ENCODE results near the gene METTL2A.
"Not testable (repeated sequence)": the region's sequence is repeated elsewhere in the genome, so short reads cannot be mapped to it uniquely, and the experiment has no call there.

The METTL2A gene

GRCh38 chr17:62473030-62473982, 49.6 kb downstream of the METTL2A start:
- H3K36me3 ChIP-seq (ENCODE audit: insufficient read depth, low read length); H3K9ac ChIP-seq (ENCODE audit: low read length); H3K27me3 ChIP-seq (ENCODE audit: control insufficient read depth in 1 of 2, insufficient read depth in 2 of 2, low read length in 2 of 2); H3K4me1 ChIP-seq (ENCODE audit: insufficient read depth, low read length); H3K9me3 ChIP-seq (ENCODE audit: low read length); H3K27ac ChIP-seq (ENCODE audit: low read depth, low read length); H3K4me3 ChIP-seq (ENCODE audit: low read depth in 1 of 2, low read length in 2 of 2): not testable (repeated sequence)

GRCh38 chr17:62477111-62477510, 53.4 kb downstream of the METTL2A start:
- not testable (repeated sequence) for H3K36me3 ChIP-seq (ENCODE audit: insufficient read depth, low read length); H3K27me3 ChIP-seq (ENCODE audit: control insufficient read depth in 1 of 2, insufficient read depth in 2 of 2, low read length in 2 of 2); H3K27ac ChIP-seq (ENCODE audit: low read depth, low read length); H3K9ac ChIP-seq (ENCODE audit: low read length); H3K9me3 ChIP-seq (ENCODE audit: low read length); H3K4me1 ChIP-seq (ENCODE audit: insufficient read depth, low read length)
- peak overlapping the region in 1 of 2 donors; percentile 55 for H3K4me3 ChIP-seq (ENCODE audit: low read depth in 1 of 2, low read length in 2 of 2)

GRCh38 chr17:62477718-62478408, 54.2 kb downstream of the METTL2A start:
- not testable (repeated sequence) for H3K9ac ChIP-seq (ENCODE audit: low read length); H3K4me1 ChIP-seq (ENCODE audit: insufficient read depth, low read length)

GRCh38 chr17:62478424-62478879, 54.8 kb downstream of the METTL2A start, which contains the start of gene TLK2:
Gene TLK2 (plus strand): TSS chr17:62478825. CDS start chr17:62481126, 2,301 bp downstream.
- Histone ChIP-seq H3K27me3 (ENCODE audit: control insufficient read depth in 1 of 2, insufficient read depth in 2 of 2, low read length in 2 of 2) (no peaks in the 10 kb centered on the region), H3K4me3 (ENCODE audit: low read depth in 1 of 2, low read length in 2 of 2) (peak within 1 kb of the TSS; percentile 55 to 71), H3K27ac (ENCODE audit: low read depth, low read length) (peak within 1 kb of the TSS; percentile 72), H3K9me3 (ENCODE audit: low read length) (no peaks in the 10 kb centered on the region), H3K4me1 (ENCODE audit: insufficient read depth, low read length) (peaks cover 4% of the 10 kb centered on the region), H3K9ac (ENCODE audit: low read length) (peak within 1 kb of the TSS; percentile 84), H3K36me3 (ENCODE audit: insufficient read depth, low read length) (no peaks in the 10 kb centered on the region)

More at GRCh38 chr17:62477718-62478408, 54.2 kb downstream of the METTL2A start:
- Histone ChIP-seq H3K4me3 (ENCODE audit: low read depth in 1 of 2, low read length in 2 of 2) (peak overlapping the region; percentile 55 to 57), H3K27ac (ENCODE audit: low read depth, low read length) (peak overlapping the region; percentile 68)
- H3K27me3 ChIP-seq (ENCODE audit: control insufficient read depth in 1 of 2, insufficient read depth in 2 of 2, low read length in 2 of 2); H3K9me3 ChIP-seq (ENCODE audit: low read length); H3K36me3 ChIP-seq (ENCODE audit: insufficient read depth, low read length): not testable (repeated sequence)

GRCh38 chr17:62478880-62479638, 55.4 kb downstream of the METTL2A start:
- H3K4me3 ChIP-seq (ENCODE audit: low read depth in 1 of 2, low read length in 2 of 2) = peak overlapping the region in 1 of 2 donors; percentile 71
- H3K4me1 ChIP-seq (ENCODE audit: insufficient read depth, low read length); H3K36me3 ChIP-seq (ENCODE audit: insufficient read depth, low read length); H3K9me3 ChIP-seq (ENCODE audit: low read length); H3K27me3 ChIP-seq (ENCODE audit: control insufficient read depth in 1 of 2, insufficient read depth in 2 of 2, low read length in 2 of 2): not testable (repeated sequence)
- H3K9ac ChIP-seq (ENCODE audit: low read length) = peak overlapping the region; percentile 84
- peak overlapping the region; percentile 72 for H3K27ac ChIP-seq (ENCODE audit: low read depth, low read length)

- Histone ChIP-seq H3K27ac (ENCODE audit: low read depth, low read length) (peak overlapping the region; percentile 72), H3K4me3 (ENCODE audit: low read depth in 1 of 2, low read length in 2 of 2) (peak overlapping the region; percentile 43 to 71), H3K9ac (ENCODE audit: low read length) (peak overlapping the region; percentile 84)
- H3K27me3 ChIP-seq (ENCODE audit: control insufficient read depth in 1 of 2, insufficient read depth in 2 of 2, low read length in 2 of 2); H3K9me3 ChIP-seq (ENCODE audit: low read length); H3K4me1 ChIP-seq (ENCODE audit: insufficient read depth, low read length); H3K36me3 ChIP-seq (ENCODE audit: insufficient read depth, low read length): not testable (repeated sequence)
These were observed 56.1 kb downstream of the METTL2A start for GRCh38 chr17:62479639-62480258.

GRCh38 chr17:62482553-62482952, 58.9 kb downstream of the METTL2A start:
- H3K27ac ChIP-seq (ENCODE audit: low read depth, low read length); H3K27me3 ChIP-seq (ENCODE audit: control insufficient read depth in 1 of 2, insufficient read depth in 2 of 2, low read length in 2 of 2); H3K36me3 ChIP-seq (ENCODE audit: insufficient read depth, low read length); H3K9me3 ChIP-seq (ENCODE audit: low read length); H3K4me1 ChIP-seq (ENCODE audit: insufficient read depth, low read length); H3K9ac ChIP-seq (ENCODE audit: low read length); H3K4me3 ChIP-seq (ENCODE audit: low read depth in 1 of 2, low read length in 2 of 2): not testable (repeated sequence)

GRCh38 chr17:62490990-62491389, 67.3 kb downstream of the METTL2A start:
- H3K4me3 ChIP-seq (ENCODE audit: low read depth in 1 of 2, low read length in 2 of 2); H3K36me3 ChIP-seq (ENCODE audit: insufficient read depth, low read length); H3K27ac ChIP-seq (ENCODE audit: low read depth, low read length); H3K4me1 ChIP-seq (ENCODE audit: insufficient read depth, low read length); H3K9me3 ChIP-seq (ENCODE audit: low read length); H3K9ac ChIP-seq (ENCODE audit: low read length); H3K27me3 ChIP-seq (ENCODE audit: control insufficient read depth in 1 of 2, insufficient read depth in 2 of 2, low read length in 2 of 2): not testable (repeated sequence)

GRCh38 chr17:62493049-62493655, 69.5 kb downstream of the METTL2A start:
- not testable (repeated sequence) for H3K27ac ChIP-seq (ENCODE audit: low read depth, low read length); H3K27me3 ChIP-seq (ENCODE audit: control insufficient read depth in 1 of 2, insufficient read depth in 2 of 2, low read length in 2 of 2); H3K9ac ChIP-seq (ENCODE audit: low read length); H3K36me3 ChIP-seq (ENCODE audit: insufficient read depth, low read length); H3K4me3 ChIP-seq (ENCODE audit: low read depth in 1 of 2, low read length in 2 of 2); H3K4me1 ChIP-seq (ENCODE audit: insufficient read depth, low read length); H3K9me3 ChIP-seq (ENCODE audit: low read length)

- H3K9me3 ChIP-seq (ENCODE audit: low read length); H3K4me1 ChIP-seq (ENCODE audit: insufficient read depth, low read length); H3K27me3 ChIP-seq (ENCODE audit: control insufficient read depth in 1 of 2, insufficient read depth in 2 of 2, low read length in 2 of 2); H3K9ac ChIP-seq (ENCODE audit: low read length); H3K27ac ChIP-seq (ENCODE audit: low read depth, low read length); H3K4me3 ChIP-seq (ENCODE audit: low read depth in 1 of 2, low read length in 2 of 2); H3K36me3 ChIP-seq (ENCODE audit: insufficient read depth, low read length): not testable (repeated sequence)
These were observed 70.4 kb downstream of the METTL2A start for GRCh38 chr17:62494073-62494472.
